Progenitor cell of endocrine pancreas (in vitro differentiated cells): Measurements from ENCODE around the gene NCOA7. TPM values are rescaled to one million over a fixed set of nuclear protein-coding genes. Genes with fewer than 3 reads are reported as not detected.

Source experiments
- DNase-seq: peaks from one replicate; pipeline ENCODE4 v3.0.0; 2021; ENCODE audit warnings: low spot score; ENCODE audit not compliant: unreplicated experiment
- H3K27ac Mint-ChIP-seq: 2 replicates; pipeline ENCODE4 v1.8.0; 2021; ENCODE audit warnings: mild to moderate bottlenecking, moderate library complexity, mixed read lengths
- H3K27me3 Mint-ChIP-seq: 2 replicates; pipeline ENCODE4 v1.8.0; 2021; ENCODE audit warnings: mixed read lengths
- H3K36me3 Mint-ChIP-seq: 2 replicates; pipeline ENCODE4 v1.8.0; 2022; ENCODE audit warnings: mixed read lengths; ENCODE audit not compliant: insufficient read depth
- H3K4me1 Mint-ChIP-seq: 2 replicates; pipeline ENCODE4 v1.8.0; 2021; ENCODE audit warnings: low read depth, mixed read lengths
- H3K4me3 Mint-ChIP-seq: 2 replicates; pipeline ENCODE4 v1.8.0; 2021; ENCODE audit warnings: low read depth, mild to moderate bottlenecking, moderate library complexity, mixed read lengths
- H3K9me3 Mint-ChIP-seq: 2 replicates; pipeline ENCODE4 v1.8.0; 2021; ENCODE audit warnings: low read depth, mixed read lengths
- total RNA-seq: library from RNA; stranded (reverse); gene quantifications from 2 replicates; pipeline ENCODE4 v1.2.1, GENCODE V29; 2021
- TF ChIP-seq, protein P1 (sequence below): fragments of 200-600 bp; sonication (generic); IDR thresholded peaks from one replicate; pipeline ENCODE4 v1.5.0; 2021; ENCODE audit warnings: antibody characterized with exemption, mild to moderate bottlenecking; ENCODE audit not compliant: unreplicated experiment

The NCOA7 gene
- total RNA-seq, 1 donor from 2014 or later: 18.0 TPM

DNA sequence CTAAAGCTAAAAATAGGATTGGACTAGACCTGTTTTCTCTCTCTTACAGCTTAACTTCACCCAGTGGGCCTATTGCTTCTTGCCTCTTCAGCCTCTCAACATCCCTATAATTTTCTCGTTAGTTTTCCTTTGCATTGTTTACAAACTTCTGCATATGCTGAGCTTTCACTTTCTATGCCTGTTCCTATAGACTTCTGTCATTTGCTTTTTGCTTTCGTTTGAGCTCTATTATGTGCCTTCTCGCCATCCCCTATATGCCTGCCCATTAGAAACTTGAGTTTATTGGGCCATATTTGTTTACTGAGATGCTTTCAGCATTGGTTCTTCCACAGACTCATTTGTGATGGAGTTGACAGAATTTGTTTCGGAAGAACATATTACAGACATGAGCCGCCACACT lies 40.9 kb downstream of the NCOA7 start:
- DNase-seq: no peak
- no peaks in the 10 kb centered on the region for H3K9me3 Mint-ChIP-seq
- TF ChIP-seq, protein P1, sequence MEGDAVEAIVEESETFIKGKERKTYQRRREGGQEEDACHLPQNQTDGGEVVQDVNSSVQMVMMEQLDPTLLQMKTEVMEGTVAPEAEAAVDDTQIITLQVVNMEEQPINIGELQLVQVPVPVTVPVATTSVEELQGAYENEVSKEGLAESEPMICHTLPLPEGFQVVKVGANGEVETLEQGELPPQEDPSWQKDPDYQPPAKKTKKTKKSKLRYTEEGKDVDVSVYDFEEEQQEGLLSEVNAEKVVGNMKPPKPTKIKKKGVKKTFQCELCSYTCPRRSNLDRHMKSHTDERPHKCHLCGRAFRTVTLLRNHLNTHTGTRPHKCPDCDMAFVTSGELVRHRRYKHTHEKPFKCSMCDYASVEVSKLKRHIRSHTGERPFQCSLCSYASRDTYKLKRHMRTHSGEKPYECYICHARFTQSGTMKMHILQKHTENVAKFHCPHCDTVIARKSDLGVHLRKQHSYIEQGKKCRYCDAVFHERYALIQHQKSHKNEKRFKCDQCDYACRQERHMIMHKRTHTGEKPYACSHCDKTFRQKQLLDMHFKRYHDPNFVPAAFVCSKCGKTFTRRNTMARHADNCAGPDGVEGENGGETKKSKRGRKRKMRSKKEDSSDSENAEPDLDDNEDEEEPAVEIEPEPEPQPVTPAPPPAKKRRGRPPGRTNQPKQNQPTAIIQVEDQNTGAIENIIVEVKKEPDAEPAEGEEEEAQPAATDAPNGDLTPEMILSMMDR: no peak
- H3K4me1 Mint-ChIP-seq: peaks cover 12% of the 10 kb centered on the region
- H3K27ac Mint-ChIP-seq: peak overlapping the region; percentile 64
- peaks cover under 1% of the 10 kb centered on the region for H3K36me3 Mint-ChIP-seq
- H3K27me3 Mint-ChIP-seq: no peaks in the 10 kb centered on the region
- no peak overlapping the region for H3K4me3 Mint-ChIP-seq

DNA sequence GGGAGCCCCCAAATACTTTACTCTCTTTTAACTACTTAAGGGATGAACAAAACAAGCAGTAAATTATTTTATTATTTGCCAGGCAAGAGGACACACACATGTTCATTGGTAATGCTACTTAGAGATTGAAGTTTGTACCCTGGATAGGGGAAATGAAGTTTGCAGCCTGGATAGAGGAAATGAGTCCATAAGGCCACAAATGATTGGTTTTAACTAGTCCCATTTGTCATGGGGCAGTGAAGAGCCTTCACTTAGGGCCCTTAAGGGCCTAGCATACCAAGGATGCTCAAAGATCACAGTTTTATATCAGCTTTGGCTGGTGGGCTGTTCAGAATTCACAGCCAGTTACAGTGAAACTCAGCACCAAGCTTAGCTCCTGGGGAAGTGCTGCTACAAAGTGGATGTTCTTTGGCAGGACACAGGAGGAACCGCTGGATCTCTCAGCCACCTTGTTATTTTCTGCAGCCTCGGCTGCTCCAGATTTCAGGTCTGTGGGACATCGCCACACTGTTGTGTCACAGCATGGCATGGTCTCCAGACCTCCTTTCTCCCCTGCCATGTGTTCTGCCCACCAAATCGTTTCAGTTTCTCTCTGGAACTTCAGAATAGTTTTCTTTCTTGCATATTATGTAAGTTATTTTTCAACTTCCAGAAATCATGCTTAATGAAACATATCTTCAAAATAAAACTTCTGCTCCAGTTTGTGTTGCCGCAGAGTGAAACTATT lies 41.8 kb downstream of the NCOA7 start:
- Mint-ChIP-seq H3K4me3 (no peak overlapping the region), H3K9me3 (no peaks in the 10 kb centered on the region), H3K27ac (no peak overlapping the region), H3K4me1 (peaks cover 12% of the 10 kb centered on the region), H3K27me3 (no peaks in the 10 kb centered on the region), H3K36me3 (no peaks in the 10 kb centered on the region)
- DNase-seq: no peak
- TF ChIP-seq, protein P1: no peak

GRCh38 chr6:125834348-125834747 lies 43.6 kb downstream of the NCOA7 start:
- no peaks in the 10 kb centered on the region for H3K27me3 Mint-ChIP-seq
- no peaks in the 10 kb centered on the region for H3K36me3 Mint-ChIP-seq
- TF ChIP-seq, protein P1: no peak
- no peaks in the 10 kb centered on the region for H3K9me3 Mint-ChIP-seq
- no peak for DNase-seq
- no peak overlapping the region for H3K4me3 Mint-ChIP-seq
- no peak overlapping the region for H3K27ac Mint-ChIP-seq
- peaks cover 12% of the 10 kb centered on the region for H3K4me1 Mint-ChIP-seq

GRCh38 chr6:125835221-125835744 lies 44.5 kb downstream of the NCOA7 start:
- Mint-ChIP-seq H3K36me3 (no peaks in the 10 kb centered on the region), H3K27me3 (no peaks in the 10 kb centered on the region), H3K9me3 (no peaks in the 10 kb centered on the region), H3K4me3 (no peak overlapping the region), H3K4me1 (peaks cover 12% of the 10 kb centered on the region), H3K27ac (no peak overlapping the region)
- TF ChIP-seq, protein P1: no peak
- DNase-seq: no peak

- Mint-ChIP-seq H3K27me3 (no peaks in the 10 kb centered on the region), H3K27ac (no peak overlapping the region)
Observed at GRCh38 chr6:125836466-125836865, 45.7 kb downstream of the NCOA7 start.

More at GRCh38 chr6:125836466-125836865, 45.7 kb downstream of the NCOA7 start:
- H3K4me1 Mint-ChIP-seq: peaks cover 12% of the 10 kb centered on the region
- no peak for DNase-seq
- H3K36me3 Mint-ChIP-seq: no peaks in the 10 kb centered on the region
- H3K9me3 Mint-ChIP-seq: no peaks in the 10 kb centered on the region
- TF ChIP-seq, protein P1: no peak
- no peak overlapping the region for H3K4me3 Mint-ChIP-seq
